Left colon (tissue), 2 donors: ENCODE results near the gene TNRC6C. TPM values are rescaled to one million over a fixed set of nuclear protein-coding genes. Genes with fewer than 3 reads are reported as not detected.

Experiments used
- ATAC-seq: fragments of 200-7000 bp; cut with Tn5 transposase; one replicate; pipeline ENCODE4 v1.9.1; 2020; ENCODE audit warnings: mild to moderate bottlenecking, moderate library complexity
- DNase-seq, 2 donors: peaks; one replicate each; pipeline ENCODE4 v3.0.0-alpha.2; 2020
- intact Hi-C, 2 donors: fragments of 100-400 bp; cut with DNase I in 1 of 2; cut with micrococcal nuclease in 1 of 2; formaldehyde crosslinking; loops; one replicate each; pipeline versions ENCODE4 v1.11.2 to v1.14.0; 2022; cut with DNase I, micrococcal nuclease
- total RNA-seq, 2 donors: library from RNA; stranded (reverse); fragmentation: NEBNext Ultra II Directional; extraction: Animal tissue kit (Norgen Biotek cat#: 25700); gene quantifications; one replicate each; pipeline ENCODE4 v1.2.1, GENCODE V29; 2021
- donor health status: DM: no; HTN: no; CAD: no.
- donor health status: DM: yes; HTN: yes; CAD: no.

The TNRC6C gene
- total RNA-seq, 2 donors from 2014 or later: 13.2 to 18.2 TPM

DNA sequence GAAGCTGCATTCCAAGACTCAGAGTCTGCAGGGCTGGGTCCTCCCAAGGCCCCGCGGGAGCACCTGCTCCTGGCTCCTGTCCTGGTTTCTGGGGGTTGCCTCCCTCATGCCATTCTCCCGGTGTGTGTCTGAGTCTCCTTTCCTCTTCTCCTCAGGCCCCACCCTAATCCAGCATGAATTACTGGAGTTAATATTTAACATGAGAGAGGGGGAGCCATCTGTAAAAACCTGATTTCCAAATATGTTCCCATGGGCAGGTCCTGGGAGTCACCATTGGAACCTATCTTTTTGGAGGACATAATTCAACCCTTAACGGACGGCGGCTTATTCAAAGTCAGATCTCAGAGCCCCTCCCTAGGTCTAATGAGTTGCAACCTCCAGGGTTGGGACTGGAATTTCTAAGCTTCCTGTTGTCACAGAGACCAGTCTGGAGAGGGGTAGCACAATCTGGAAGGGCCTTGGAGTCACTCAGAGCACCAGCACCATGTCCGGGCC, 193.1 kb downstream of the TNRC6C start:
- intact Hi-C loops: no loop called here
- peak; percentile 80 for ATAC-seq
- peak in 1 of 2 donors; percentile 82 for DNase-seq

DNA sequence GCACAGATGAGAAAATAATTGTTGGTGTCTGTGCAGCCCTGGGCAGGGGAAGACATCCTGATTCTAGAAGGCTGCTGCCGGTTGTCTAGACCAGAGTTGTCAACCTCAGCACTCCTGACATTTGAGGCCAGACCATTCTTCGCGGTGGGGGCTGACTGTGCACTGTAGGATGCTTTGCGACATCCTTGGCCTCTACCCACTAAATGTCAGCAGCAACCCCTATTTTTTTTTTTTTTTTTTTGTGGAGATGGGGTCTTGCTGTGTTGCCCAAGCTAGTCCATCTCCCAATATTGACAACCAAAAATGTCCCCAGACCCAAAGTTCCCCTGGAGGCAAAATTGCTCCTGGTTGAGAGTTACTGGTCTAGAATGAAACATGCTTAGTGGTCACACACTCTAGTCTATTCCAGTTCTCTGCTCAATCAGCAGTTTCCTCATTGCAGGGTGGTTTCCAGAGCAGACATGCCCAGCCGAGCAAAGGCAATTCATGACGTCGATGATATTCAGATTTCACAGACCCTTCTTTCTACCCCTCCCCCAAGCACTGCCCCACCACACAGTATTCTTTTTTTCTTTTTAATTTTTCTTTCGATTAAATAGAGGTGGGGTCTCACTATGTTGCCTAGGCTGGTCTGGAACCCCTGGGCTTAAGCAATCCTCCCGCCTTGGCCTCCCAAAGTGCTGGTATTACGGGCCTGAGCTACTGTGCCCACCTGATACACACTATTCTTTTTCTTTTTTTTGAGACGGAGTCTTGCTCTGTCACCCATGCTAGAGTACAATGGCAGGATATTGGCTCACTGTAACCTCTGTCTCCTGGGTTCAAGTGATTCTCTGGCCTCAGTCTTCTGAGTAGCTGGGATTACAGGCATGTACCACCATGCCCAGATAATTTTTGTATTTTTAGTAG, 196.7 kb downstream of the TNRC6C start:
- intact Hi-C loops: no loop called here
- no peak for DNase-seq
- peak; percentile 68 for ATAC-seq

Other genes with a start within 250 kb of the TNRC6C start
- 100 to 1,000 TPM in 1 of 2 donors, 10 to 100 TPM in 1; 83.5 to 119 TPM for gene TMC6, start 170.1 kb downstream of the TNRC6C start, total RNA-seq
- 1 to 10 TPM; 3.4 to 8.8 TPM for gene TMC8, start 172.1 kb downstream of the TNRC6C start, total RNA-seq
- gene C17orf99, start 187.7 kb downstream of the TNRC6C start, total RNA-seq: not detected
- gene SYNGR2, start 209.9 kb downstream of the TNRC6C start, total RNA-seq: 100 to 1,000 TPM; 173 to 188 TPM
- gene TK1, start 228.3 kb downstream of the TNRC6C start, total RNA-seq: 10 to 100 TPM; 14.8 to 24.9 TPM
- gene AFMID, start 228.7 kb downstream of the TNRC6C start, total RNA-seq: 10 to 100 TPM; 26.7 to 33.2 TPM